Neutrophil (primary cell): Measurements from ENCODE around the gene RPRD1B.

Source experiments
- H3K27ac ChIP-seq: fragments of 200-600 bp; sonication (generic); 2 replicates; pipeline ENCODE4 v1.5.1; 2016; ENCODE audit warnings: mild to moderate bottlenecking, moderate library complexity
- H3K27me3 ChIP-seq: fragments of 200-600 bp; sonication (generic); 2 replicates; pipeline ENCODE4 v1.6.0; 2016; ENCODE audit warnings: mild to moderate bottlenecking
- H3K36me3 ChIP-seq: fragments of 200-600 bp; sonication (generic); 2 replicates; pipeline ENCODE4 v1.5.1; 2017
- H3K4me1 ChIP-seq, 2 experiments: fragments of 200-600 bp in 1 of 2; sonication (generic) in 1 of 2; 1 replicate in 1 of 2; 2 replicates in 1 of 2; pipeline versions ENCODE4 v1.5.1 to v1.6.1; 2013 to 2016; ENCODE audit warnings: low read depth in 1 of 2, low read length in 1 of 2, mild to moderate bottlenecking in 1 of 2, moderate library complexity in 1 of 2; ENCODE audit not compliant: control insufficient read depth in 1 of 2, insufficient read depth in 1 of 2
- H3K4me3 ChIP-seq, 2 experiments: fragments of 200-600 bp in 1 of 2; sonication (generic) in 1 of 2; 1 replicate in 1 of 2; 2 replicates in 1 of 2; pipeline ENCODE4 v1.5.1; 2013 to 2016; ENCODE audit warnings: low read depth in 1 of 2, low read length in 1 of 2, mild to moderate bottlenecking in 1 of 2, moderate library complexity in 1 of 2
- H3K9me3 ChIP-seq: fragments of 200-600 bp; sonication (generic); 2 replicates; pipeline ENCODE4 v1.5.1; 2016
- CTCF ChIP-seq: fragments of 200-600 bp; sonication (generic); IDR thresholded peaks from 2 replicates; pipeline ENCODE4 v1.5.1; 2016; ENCODE audit warnings: antibody characterized with exemption

RPRD1B gene

GRCh38 chr20:38134427-38135270 is 101.1 kb downstream of the RPRD1B start:
- no peaks in the 10 kb centered on the region for H3K4me1 ChIP-seq
- no peak overlapping the region for H3K27ac ChIP-seq
- H3K27me3 ChIP-seq: no peaks in the 10 kb centered on the region
- H3K36me3 ChIP-seq: no peaks in the 10 kb centered on the region
- H3K4me3 ChIP-seq: no peak overlapping the region
- no peak for TF ChIP-seq CTCF
- H3K9me3 ChIP-seq: no peaks in the 10 kb centered on the region

- Histone ChIP-seq H3K9me3 (no peaks in the 10 kb centered on the region), H3K4me1 (no peaks in the 10 kb centered on the region), H3K4me3 (no peak overlapping the region), H3K36me3 (no peaks in the 10 kb centered on the region), H3K27me3 (no peaks in the 10 kb centered on the region), H3K27ac (no peak overlapping the region)
- TF ChIP-seq CTCF: no peak
These were observed 101.7 kb downstream of the RPRD1B start for GRCh38 chr20:38135271-38135650.

GRCh38 chr20:38135651-38136420 is 102.3 kb downstream of the RPRD1B start:
- no peaks in the 10 kb centered on the region for H3K4me1 ChIP-seq
- no peaks in the 10 kb centered on the region for H3K36me3 ChIP-seq
- no peak for TF ChIP-seq CTCF
- H3K9me3 ChIP-seq: no peaks in the 10 kb centered on the region
- H3K27me3 ChIP-seq: no peaks in the 10 kb centered on the region
- no peak overlapping the region for H3K27ac ChIP-seq
- H3K4me3 ChIP-seq: no peak overlapping the region

GRCh38 chr20:38136421-38137245 is 103.1 kb downstream of the RPRD1B start:
- no peak overlapping the region for H3K4me3 ChIP-seq
- no peaks in the 10 kb centered on the region for H3K9me3 ChIP-seq
- H3K27ac ChIP-seq: no peak overlapping the region
- H3K27me3 ChIP-seq: no peaks in the 10 kb centered on the region
- no peaks in the 10 kb centered on the region for H3K4me1 ChIP-seq
- H3K36me3 ChIP-seq: no peaks in the 10 kb centered on the region
- TF ChIP-seq CTCF: no peak

- no peaks in the 10 kb centered on the region for H3K4me1 ChIP-seq
- H3K27me3 ChIP-seq: no peaks in the 10 kb centered on the region
- no peaks in the 10 kb centered on the region for H3K36me3 ChIP-seq
- no peak for TF ChIP-seq CTCF
- no peak overlapping the region for H3K27ac ChIP-seq
- H3K4me3 ChIP-seq: no peak overlapping the region
- no peaks in the 10 kb centered on the region for H3K9me3 ChIP-seq
These were observed 104.0 kb downstream of the RPRD1B start for GRCh38 chr20:38137441-38138037.
